Stimulated activated CD8-positive, alpha-beta memory T cell treated with anti-CD3 and anti-CD28 coated beads, Interleukin-2, amount 100 ng/mL, for 48 hours (primary cell): ENCODE measurements around the gene ING5.

Experiments used
- DNase-seq, 2 donors: peaks; one replicate each; pipeline ENCODE4 v3.0.0-alpha.2; 2020; ENCODE audit warnings: low read depth in 2 of 2

Gene ING5

GRCh38 chr2:241760301-241760771, 58.5 kb downstream of the ING5 start:
- DNase-seq, result no peak

GRCh38 chr2:241762321-241762932, 60.6 kb downstream of the ING5 start:
- DNase-seq, result no peak

- peak; percentile 27 to 48 for DNase-seq
Observed at GRCh38 chr2:241762933-241763369, 61.1 kb downstream of the ING5 start.

GRCh38 chr2:241763551-241764274, 61.9 kb downstream of the ING5 start:
- no peak for DNase-seq

- no peak for DNase-seq
Observed at GRCh38 chr2:241764275-241765241, 62.7 kb downstream of the ING5 start.

GRCh38 chr2:241767464-241768250, 65.8 kb downstream of the ING5 start:
- no peak for DNase-seq

GRCh38 chr2:241768251-241768711, 66.4 kb downstream of the ING5 start:
- no peak for DNase-seq

- DNase-seq, result no peak
Observed at GRCh38 chr2:241768850-241769249, 67.0 kb downstream of the ING5 start.

GRCh38 chr2:241769819-241770184, 68.0 kb downstream of the ING5 start:
- no peak for DNase-seq

- DNase-seq, result no peak
Observed at GRCh38 chr2:241770185-241770935, 68.5 kb downstream of the ING5 start.

GRCh38 chr2:241770936-241771285, 69.1 kb downstream of the ING5 start:
- DNase-seq, result no peak

- no peak for DNase-seq
Observed at GRCh38 chr2:241771286-241772062, 69.6 kb downstream of the ING5 start.

GRCh38 chr2:241772063-241772499, 70.2 kb downstream of the ING5 start:
- no peak for DNase-seq

GRCh38 chr2:241773511-241774418, 71.9 kb downstream of the ING5 start:
- DNase-seq, result no peak

GRCh38 chr2:241774419-241775222, 72.8 kb downstream of the ING5 start:
- no peak for DNase-seq

- DNase-seq, result no peak
Observed at GRCh38 chr2:241775223-241776177, 73.7 kb downstream of the ING5 start.
